HUES6 (cell line): ENCODE results near the gene KCNT1.

Source experiments
- H3K27ac ChIP-seq: 2 replicates; pipeline ENCODE4 v1.7.0; 2013; ENCODE audit warnings: low read depth, mild to moderate bottlenecking, low read length, inconsistent platforms
- H3K27me3 ChIP-seq: 2 replicates; pipeline ENCODE4 v1.6.1; 2013; ENCODE audit warnings: low read length; ENCODE audit not compliant: control insufficient read depth, insufficient read depth
- H3K36me3 ChIP-seq: 2 replicates; pipeline ENCODE4 v1.6.1; 2013; ENCODE audit warnings: low read length; ENCODE audit not compliant: control insufficient read depth, insufficient read depth
- H3K4me1 ChIP-seq: 2 replicates; pipeline ENCODE4 v1.6.1; 2013; ENCODE audit warnings: low read length; ENCODE audit not compliant: control insufficient read depth, insufficient read depth
- H3K4me3 ChIP-seq: 2 replicates; pipeline ENCODE4 v1.5.1; 2013; ENCODE audit warnings: low read depth, low read length
- H3K9ac ChIP-seq: one replicate; pipeline ENCODE4 v1.6.1; 2013; ENCODE audit warnings: mild to moderate bottlenecking, low read length
- H3K9me3 ChIP-seq: 2 replicates; pipeline ENCODE4 v1.6.1; 2013; ENCODE audit warnings: low read depth, low read length; ENCODE audit not compliant: control insufficient read depth, insufficient read depth

Gene KCNT1

GRCh38 chr9:135809166-135809565 is 107.2 kb downstream of the KCNT1 start:
- H3K9me3 ChIP-seq: no peaks in the 10 kb centered on the region
- H3K36me3 ChIP-seq: peaks cover 52% of the 10 kb centered on the region
- no peaks in the 10 kb centered on the region for H3K27me3 ChIP-seq
- no peak overlapping the region for H3K9ac ChIP-seq
- H3K4me1 ChIP-seq: no peaks in the 10 kb centered on the region; the same call in 1 of the 2 replicates
- no peak overlapping the region for H3K4me3 ChIP-seq
- H3K27ac ChIP-seq: no peak overlapping the region

DNA sequence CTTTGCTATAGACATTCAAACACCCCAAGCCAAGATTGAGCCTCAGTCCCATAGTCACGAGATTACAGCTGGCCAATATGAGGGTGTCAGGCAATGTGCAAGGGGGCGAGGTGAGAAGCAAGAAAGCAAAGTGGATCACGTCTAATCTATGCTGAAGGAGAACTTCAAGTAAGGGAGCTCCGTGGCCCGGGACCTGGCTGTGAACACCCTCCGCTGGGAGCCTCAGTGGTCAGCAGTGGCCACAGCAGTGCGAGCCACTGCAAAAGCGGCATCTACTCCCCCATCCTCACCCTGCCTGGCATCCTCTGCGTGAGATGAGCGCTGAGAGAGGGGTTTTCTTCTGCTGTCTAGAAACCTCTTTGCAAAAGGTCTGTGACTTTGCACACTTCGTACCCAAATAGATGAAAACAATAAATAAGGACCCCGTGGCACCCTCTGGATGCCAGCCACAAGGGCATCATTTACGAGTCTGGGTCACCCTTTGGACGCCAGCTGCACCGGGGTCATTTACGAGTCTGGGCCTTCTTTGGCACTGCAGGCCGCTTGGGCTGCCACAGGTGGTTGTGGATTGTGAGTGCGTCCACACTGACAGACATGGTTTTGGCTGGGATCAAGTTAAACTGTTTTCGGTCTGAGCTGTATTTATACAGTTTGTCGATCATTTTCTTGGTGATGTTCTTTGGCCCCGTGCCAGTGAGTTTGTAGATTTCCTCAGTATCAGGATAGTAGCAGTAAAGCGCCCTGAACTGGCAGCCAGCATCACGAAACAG is 109.0 kb downstream of the KCNT1 start:
- Histone ChIP-seq H3K9ac (no peak overlapping the region), H3K27me3 (no peaks in the 10 kb centered on the region), H3K36me3 (peaks cover 68% of the 10 kb centered on the region), H3K4me1 (no peaks in the 10 kb centered on the region), H3K27ac (no peak overlapping the region), H3K9me3 (no peaks in the 10 kb centered on the region), H3K4me3 (no peak overlapping the region)

DNA sequence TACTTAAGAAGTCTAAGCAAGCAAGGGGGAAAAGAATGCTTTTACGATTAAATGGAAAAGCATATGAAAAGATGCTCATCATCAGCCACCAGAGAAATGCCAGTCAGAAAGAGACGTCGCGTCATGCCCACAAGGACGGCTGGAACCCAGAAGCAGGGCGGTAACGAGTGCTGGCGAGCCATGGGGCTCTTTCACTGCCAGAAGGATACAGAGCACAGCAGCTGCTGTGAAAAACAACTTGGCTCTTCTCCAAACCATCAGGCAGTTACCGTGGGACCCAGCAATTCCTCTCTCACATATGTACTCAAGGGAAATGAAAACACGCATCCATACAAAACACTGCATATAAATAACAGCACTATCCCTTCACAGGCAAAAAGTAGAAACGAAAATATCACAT is 109.8 kb downstream of the KCNT1 start:
- Histone ChIP-seq H3K9ac (no peak overlapping the region), H3K36me3 (peaks cover 77% of the 10 kb centered on the region), H3K27ac (no peak overlapping the region), H3K4me1 (no peaks in the 10 kb centered on the region), H3K9me3 (no peaks in the 10 kb centered on the region), H3K27me3 (no peaks in the 10 kb centered on the region), H3K4me3 (no peak overlapping the region)

- Histone ChIP-seq H3K9ac (no peak overlapping the region), H3K36me3 (peaks cover 88% of the 10 kb centered on the region), H3K4me1 (no peaks in the 10 kb centered on the region), H3K4me3 (no peak overlapping the region), H3K27ac (no peak overlapping the region), H3K9me3 (no peaks in the 10 kb centered on the region), H3K27me3 (no peaks in the 10 kb centered on the region)
Observed at GRCh38 chr9:135812961-135813360, 111.0 kb downstream of the KCNT1 start.

GRCh38 chr9:135813671-135814290 is 111.8 kb downstream of the KCNT1 start:
- peaks cover 93% of the 10 kb centered on the region for H3K36me3 ChIP-seq

DNA sequence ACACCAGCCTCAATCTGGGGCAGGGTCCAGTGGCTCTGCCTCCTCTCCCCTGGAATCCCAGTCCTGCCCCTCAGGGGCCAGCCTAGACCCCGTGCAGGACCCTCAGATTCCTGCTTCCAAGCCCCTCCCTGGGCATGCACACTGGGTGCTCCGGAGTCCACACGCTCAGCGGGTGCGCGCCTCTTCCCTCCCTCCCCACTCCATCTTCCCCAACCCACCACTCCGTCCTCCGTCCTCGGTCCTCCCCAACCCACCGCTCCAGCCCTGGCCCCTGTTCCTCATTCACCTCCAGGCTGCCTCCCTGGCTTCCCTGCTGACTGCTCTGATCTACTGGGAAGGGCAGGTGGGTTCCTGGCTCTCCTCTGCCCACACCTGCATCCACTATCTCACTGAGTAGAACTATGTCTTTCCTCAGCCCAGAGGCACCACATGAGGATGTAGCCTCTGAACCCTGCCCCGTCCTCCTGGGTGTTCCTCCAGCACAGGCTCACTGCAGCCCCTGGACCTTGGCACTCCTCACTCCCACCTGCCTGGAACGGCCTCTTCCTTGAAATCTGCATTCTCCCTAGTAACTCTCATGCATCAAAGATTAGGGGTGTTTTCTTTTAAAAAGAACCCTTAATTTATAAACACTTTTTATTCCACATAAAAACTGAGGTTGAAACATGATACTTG is 112.6 kb downstream of the KCNT1 start:
- Histone ChIP-seq H3K4me1 (no peaks in the 10 kb centered on the region), H3K36me3 (peaks cover 95% of the 10 kb centered on the region), H3K9ac (no peak overlapping the region), H3K4me3 (no peak overlapping the region), H3K27me3 (no peaks in the 10 kb centered on the region), H3K9me3 (no peaks in the 10 kb centered on the region), H3K27ac (no peak overlapping the region)

More at GRCh38 chr9:135813671-135814290, 111.8 kb downstream of the KCNT1 start:
- no peaks in the 10 kb centered on the region for H3K4me1 ChIP-seq
- H3K27me3 ChIP-seq: no peaks in the 10 kb centered on the region
- H3K9me3 ChIP-seq: no peaks in the 10 kb centered on the region
- no peak overlapping the region for H3K4me3 ChIP-seq
- H3K27ac ChIP-seq: no peak overlapping the region
- no peak overlapping the region for H3K9ac ChIP-seq

GRCh38 chr9:135815413-135815812 is 113.4 kb downstream of the KCNT1 start:
- H3K27me3 ChIP-seq: no peaks in the 10 kb centered on the region
- no peaks in the 10 kb centered on the region for H3K9me3 ChIP-seq
- no peak overlapping the region for H3K9ac ChIP-seq
- H3K36me3 ChIP-seq: peaks cover 91% of the 10 kb centered on the region
- H3K4me3 ChIP-seq: no peak overlapping the region
- H3K4me1 ChIP-seq: no peaks in the 10 kb centered on the region
- no peak overlapping the region for H3K27ac ChIP-seq

GRCh38 chr9:135815830-135816650 is 114.1 kb downstream of the KCNT1 start:
- Histone ChIP-seq H3K27me3 (no peaks in the 10 kb centered on the region), H3K27ac (no peak overlapping the region), H3K9ac (no peak overlapping the region), H3K9me3 (no peaks in the 10 kb centered on the region), H3K4me3 (no peak overlapping the region), H3K4me1 (no peaks in the 10 kb centered on the region), H3K36me3 (peaks cover 91% of the 10 kb centered on the region)

- no peak overlapping the region for H3K9ac ChIP-seq
- no peak overlapping the region for H3K4me3 ChIP-seq
- no peaks in the 10 kb centered on the region for H3K4me1 ChIP-seq
- H3K27ac ChIP-seq: no peak overlapping the region
- H3K36me3 ChIP-seq: peaks cover 91% of the 10 kb centered on the region
- no peaks in the 10 kb centered on the region for H3K27me3 ChIP-seq
- no peaks in the 10 kb centered on the region for H3K9me3 ChIP-seq
Observed at GRCh38 chr9:135816651-135816970, 114.6 kb downstream of the KCNT1 start.

- H3K9ac ChIP-seq: no peak overlapping the region
- no peaks in the 10 kb centered on the region for H3K9me3 ChIP-seq
- H3K36me3 ChIP-seq: peaks cover 92% of the 10 kb centered on the region
- no peak overlapping the region for H3K4me3 ChIP-seq
- H3K4me1 ChIP-seq: no peaks in the 10 kb centered on the region
- H3K27ac ChIP-seq: no peak overlapping the region
- H3K27me3 ChIP-seq: no peaks in the 10 kb centered on the region
Observed at GRCh38 chr9:135817951-135818717, 116.1 kb downstream of the KCNT1 start.
